CD4-positive, alpha-beta T cell (primary cell): Measurements from ENCODE around the gene VIT. TPM values are rescaled to one million over a fixed set of nuclear protein-coding genes. Genes with fewer than 3 reads are reported as not detected.

Experiments used
- ATAC-seq: fragments of 200-7000 bp; cut with Tn5 transposase; one replicate; pipeline ENCODE4 v1.10.0; 2022; ENCODE audit warnings: mild to moderate bottlenecking; ENCODE audit not compliant: poor library complexity
- CTCF ChIA-PET: fragments of 350-600 bp; sonication (Branson Sonifier 250); formaldehyde crosslinking; loops from one replicate; lab custom pipeline; 2021; ENCODE audit warnings: antibody characterized with exemption, inconsistent platforms; lab: Charles Lee
- POLR2A ChIA-PET: fragments of 350-600 bp; sonication (Branson Sonifier 250); formaldehyde crosslinking; loops from one replicate; lab custom pipeline; 2021; ENCODE audit warnings: antibody characterized with exemption, inconsistent platforms; lab: Charles Lee
- DNase-seq, 14 experiments: peaks; one replicate each; pipeline ENCODE4 v3.0.0-alpha.2; 2013 to 2020; ENCODE audit warnings: mixed read lengths in 2 of 14
- H3K27ac ChIP-seq, 2 donors: one replicate each; pipeline versions ENCODE4 v1.5.1 to v1.7.0; 2013; ENCODE audit warnings: low read length in 2 of 2, low read depth in 1 of 2, mild to moderate bottlenecking in 1 of 2
- H3K27me3 ChIP-seq, 2 experiments: 1 replicate in 1 of 2; 2 replicates in 1 of 2; pipeline versions ENCODE4 v1.6.1 to v1.7.0; 2013; ENCODE audit warnings: low read length in 2 of 2, control low read depth in 1 of 2, mild to moderate bottlenecking in 1 of 2, moderate library complexity in 1 of 2; ENCODE audit not compliant: insufficient read depth in 2 of 2, control insufficient read depth in 1 of 2
- H3K36me3 ChIP-seq: one replicate; pipeline ENCODE4 v1.6.1; 2013; ENCODE audit warnings: low read length, control low read depth; ENCODE audit not compliant: insufficient read depth
- H3K4me1 ChIP-seq: one replicate; pipeline ENCODE4 v1.6.1; 2013; ENCODE audit warnings: low read length, control low read depth; ENCODE audit not compliant: insufficient read depth
- H3K4me3 ChIP-seq: one replicate; pipeline ENCODE4 v1.5.1; 2013; ENCODE audit warnings: mild to moderate bottlenecking, low read length, moderate library complexity
- H3K9me3 ChIP-seq, 2 experiments: 1 replicate in 1 of 2; 2 replicates in 1 of 2; pipeline versions ENCODE4 v1.6.1 to v1.7.0; 2013; ENCODE audit warnings: low read length in 2 of 2, mild to moderate bottlenecking in 2 of 2, control low read depth in 1 of 2, moderate library complexity in 1 of 2; ENCODE audit not compliant: control insufficient read depth in 1 of 2, insufficient read depth in 1 of 2
- H3K27ac Mint-ChIP-seq: one replicate; pipeline ENCODE4 v1.8.0; 2020; ENCODE audit warnings: mixed read lengths
- H3K27me3 Mint-ChIP-seq: one replicate; pipeline ENCODE4 v1.8.0; 2021; ENCODE audit warnings: mixed read lengths
- H3K36me3 Mint-ChIP-seq: one replicate; pipeline ENCODE4 v1.8.0; 2021; ENCODE audit warnings: low read depth, mixed read lengths
- H3K4me1 Mint-ChIP-seq: one replicate; pipeline ENCODE4 v1.8.0; 2021; ENCODE audit warnings: low read depth, mixed read lengths
- H3K4me3 Mint-ChIP-seq: one replicate; pipeline ENCODE4 v1.8.0; 2020; ENCODE audit warnings: mild to moderate bottlenecking, mixed read lengths
- H3K9me3 Mint-ChIP-seq: one replicate; pipeline ENCODE4 v1.8.0; 2020; ENCODE audit warnings: mixed read lengths
- intact Hi-C, 2 experiments: fragments of 100-400 bp; cut with DNase I in 1 of 2; cut with micrococcal nuclease in 1 of 2; formaldehyde crosslinking; loops; one replicate each; pipeline versions ENCODE4 v1.15.1 to v1.9.0; 2023 to 2025; cut with DNase I, micrococcal nuclease
- total RNA-seq, 174 experiments: library from RNA in 2 of 174; stranded (reverse) in 2 of 174; gene quantifications; one replicate each; pipeline ENCODE4 v1.2.3 and lab custom pipeline; 2021 to 2026
- TF ChIP-seq, protein P1 (sequence below): fragments of 200-600 bp; IDR thresholded peaks from one replicate; pipeline ENCODE4 v1.8.0; 2022; ENCODE audit warnings: antibody characterized with exemption, mild to moderate bottlenecking

The VIT gene
- total RNA-seq, 2 experiments from 2014 or later, result not detected

GRCh38 chr2:36701918-36702317 is 5.4 kb downstream of the VIT start:
- H3K4me1 ChIP-seq, result no peaks in the 10 kb centered on the region
- intact Hi-C loops, result no loop called here
- Mint-ChIP-seq H3K4me3 (no peak overlapping the region), H3K36me3 (no peaks in the 10 kb centered on the region), H3K27ac (no peak overlapping the region), H3K9me3 (no peaks in the 10 kb centered on the region), H3K27me3 (peaks cover 10% of the 10 kb centered on the region), H3K4me1 (no peaks in the 10 kb centered on the region)
- DNase-seq (no peak), ATAC-seq (no peak)
- ChIA-PET CTCF (no interaction called here), POLR2A (no interaction called here)
- H3K9me3 ChIP-seq, result no peaks in the 10 kb centered on the region
- TF ChIP-seq, protein P1, sequence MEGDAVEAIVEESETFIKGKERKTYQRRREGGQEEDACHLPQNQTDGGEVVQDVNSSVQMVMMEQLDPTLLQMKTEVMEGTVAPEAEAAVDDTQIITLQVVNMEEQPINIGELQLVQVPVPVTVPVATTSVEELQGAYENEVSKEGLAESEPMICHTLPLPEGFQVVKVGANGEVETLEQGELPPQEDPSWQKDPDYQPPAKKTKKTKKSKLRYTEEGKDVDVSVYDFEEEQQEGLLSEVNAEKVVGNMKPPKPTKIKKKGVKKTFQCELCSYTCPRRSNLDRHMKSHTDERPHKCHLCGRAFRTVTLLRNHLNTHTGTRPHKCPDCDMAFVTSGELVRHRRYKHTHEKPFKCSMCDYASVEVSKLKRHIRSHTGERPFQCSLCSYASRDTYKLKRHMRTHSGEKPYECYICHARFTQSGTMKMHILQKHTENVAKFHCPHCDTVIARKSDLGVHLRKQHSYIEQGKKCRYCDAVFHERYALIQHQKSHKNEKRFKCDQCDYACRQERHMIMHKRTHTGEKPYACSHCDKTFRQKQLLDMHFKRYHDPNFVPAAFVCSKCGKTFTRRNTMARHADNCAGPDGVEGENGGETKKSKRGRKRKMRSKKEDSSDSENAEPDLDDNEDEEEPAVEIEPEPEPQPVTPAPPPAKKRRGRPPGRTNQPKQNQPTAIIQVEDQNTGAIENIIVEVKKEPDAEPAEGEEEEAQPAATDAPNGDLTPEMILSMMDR, result no peak
- no peak overlapping the region for H3K4me3 ChIP-seq
- H3K36me3 ChIP-seq, result no peaks in the 10 kb centered on the region
- H3K27me3 ChIP-seq, result no peaks in the 10 kb centered on the region
- H3K27ac ChIP-seq, result no peak overlapping the region

DNA sequence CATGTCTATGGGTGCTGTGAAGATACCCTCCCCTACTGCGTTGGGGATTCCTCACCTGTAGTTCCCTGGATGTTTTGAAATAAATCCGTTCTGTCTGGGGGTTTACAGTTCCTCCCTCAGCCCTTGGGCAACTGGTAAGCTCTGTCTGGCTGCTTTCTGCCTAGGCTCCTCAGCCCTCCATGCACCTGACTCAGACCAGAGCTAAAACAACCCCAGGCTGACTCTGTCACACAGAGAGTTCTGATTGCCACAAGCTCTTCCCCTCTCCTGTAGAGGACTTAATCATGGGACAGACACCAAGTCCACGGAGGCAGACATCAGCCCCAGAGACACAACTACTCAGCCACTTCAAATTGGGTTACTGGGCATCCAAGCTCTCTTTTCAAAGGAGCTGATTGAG is 6.3 kb downstream of the VIT start:
- ChIA-PET CTCF (no interaction called here), POLR2A (no interaction called here)
- no peak overlapping the region for H3K27ac Mint-ChIP-seq
- Histone ChIP-seq H3K9me3 (peaks cover 0 to 5% of the 10 kb centered on the region in 2 experiments), H3K4me3 (no peak overlapping the region), H3K27ac (no peak overlapping the region), H3K27me3 (no peaks in the 10 kb centered on the region), H3K36me3 (no peaks in the 10 kb centered on the region), H3K4me1 (no peaks in the 10 kb centered on the region)
- H3K4me1 Mint-ChIP-seq, result no peaks in the 10 kb centered on the region
- ATAC-seq (no peak), DNase-seq (no peak)
- no peaks in the 10 kb centered on the region for H3K9me3 Mint-ChIP-seq
- no peaks in the 10 kb centered on the region for H3K36me3 Mint-ChIP-seq
- TF ChIP-seq, protein P1, result no peak
- intact Hi-C loops, result no loop called here
- H3K27me3 Mint-ChIP-seq, result peaks cover 7% of the 10 kb centered on the region
- H3K4me3 Mint-ChIP-seq, result no peak overlapping the region

DNA sequence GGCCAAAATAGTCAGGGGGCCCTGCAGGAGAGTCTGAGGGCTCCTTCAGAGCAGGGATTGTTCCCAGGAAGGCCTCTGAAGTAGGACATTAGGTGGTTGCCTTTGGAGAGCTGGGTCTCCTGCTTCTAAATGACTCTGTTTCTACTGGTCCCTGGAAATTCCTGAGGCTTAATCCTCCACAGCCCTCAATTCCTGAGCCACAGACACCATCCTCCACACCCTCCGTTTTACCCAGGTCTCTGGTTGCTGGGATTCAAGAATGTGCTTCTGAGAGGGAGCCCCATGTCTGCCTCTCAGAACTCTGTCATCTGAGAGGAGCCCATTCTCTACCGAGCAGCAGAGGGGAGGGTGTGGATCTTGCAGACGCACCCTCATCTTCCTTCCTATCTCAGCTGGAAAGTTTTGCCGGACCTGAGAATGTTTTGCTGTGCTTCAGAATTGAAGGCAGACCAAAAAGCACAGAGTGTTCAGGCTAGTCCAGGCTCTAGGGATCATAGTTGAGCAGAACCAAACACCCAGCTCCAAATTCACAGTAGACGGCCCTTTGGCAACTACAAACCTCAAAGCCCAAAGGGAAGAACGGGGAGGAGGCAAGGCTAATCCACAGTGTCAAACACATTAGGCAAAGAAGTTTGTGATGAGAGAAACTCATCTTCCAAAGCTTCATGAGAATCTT is 8.1 kb downstream of the VIT start:
- intact Hi-C loops, result no loop called here
- Histone ChIP-seq H3K9me3 (peaks cover 0 to 5% of the 10 kb centered on the region in 2 experiments), H3K36me3 (no peaks in the 10 kb centered on the region), H3K4me1 (no peaks in the 10 kb centered on the region), H3K27ac (no peak overlapping the region), H3K27me3 (no peaks in the 10 kb centered on the region), H3K4me3 (no peak overlapping the region)
- TF ChIP-seq, protein P1, result no peak
- Mint-ChIP-seq H3K4me3 (no peak overlapping the region), H3K36me3 (no peaks in the 10 kb centered on the region), H3K27me3 (peaks cover 17% of the 10 kb centered on the region), H3K9me3 (no peaks in the 10 kb centered on the region), H3K4me1 (no peaks in the 10 kb centered on the region), H3K27ac (no peak overlapping the region)
- no peak for DNase-seq
- ATAC-seq, result no peak
- POLR2A ChIA-PET, result no interaction called here
- CTCF ChIA-PET, result no interaction called here
